ENCODE results near the gene KRTAP10-3. TPM values are rescaled to one million over a fixed set of nuclear protein-coding genes. Genes with fewer than 3 reads are reported as not detected.

The KRTAP10-3 gene
- total and polyA plus RNA-seq, 2 donors (not counting 1 experiment from before 2014, with no cell fraction given) = not detected

DNA sequence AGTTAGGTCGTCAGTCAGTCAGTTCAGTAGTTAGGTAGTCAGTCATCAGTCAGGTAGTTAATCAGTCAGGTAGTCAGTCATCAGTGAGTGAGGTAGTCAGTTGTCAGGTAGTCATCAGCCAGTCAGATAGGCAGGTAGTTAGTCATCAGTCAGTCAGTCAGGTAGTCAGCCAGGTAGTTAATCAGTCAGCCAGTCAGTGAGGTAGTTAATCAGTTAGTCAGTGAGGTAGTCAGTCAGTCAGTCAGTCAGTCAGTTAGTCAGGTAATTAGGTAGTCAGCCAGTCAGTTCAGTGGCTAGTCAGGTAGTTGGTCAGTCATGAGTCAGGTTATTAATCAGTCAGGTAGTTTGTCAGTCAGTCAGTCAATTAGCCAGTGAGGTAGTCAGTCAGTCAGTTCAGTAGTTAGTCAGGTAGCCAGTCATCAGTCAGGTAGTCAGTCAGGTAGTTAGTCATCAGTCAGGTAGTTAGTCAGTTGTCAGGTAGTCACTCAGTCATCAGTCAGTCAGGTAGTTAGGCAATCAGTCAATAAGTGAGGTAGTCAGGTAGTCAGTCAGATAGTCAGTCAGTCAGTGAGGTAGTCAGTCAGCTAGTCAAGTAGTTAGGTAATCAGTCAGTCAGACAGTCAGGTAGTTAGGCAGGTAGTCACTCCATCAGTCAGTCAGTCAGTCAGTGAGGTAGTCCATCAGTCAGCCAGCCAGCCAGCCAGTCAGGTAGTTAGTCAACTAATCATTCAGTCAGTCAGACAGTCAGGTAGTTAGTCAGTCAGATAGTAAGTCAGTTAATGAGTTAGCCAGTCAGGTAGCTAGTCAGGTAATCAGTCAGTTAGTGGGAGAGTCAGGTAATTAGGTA is 34.8 kb downstream of the KRTAP10-3 start:
- Histone ChIP-seq H2AFZ (ENCODE audit: low read length) (no peak overlapping the region), H4K20me1 (ENCODE audit: control insufficient read depth, extremely low read depth, insufficient read depth, low read length) (no peaks in the 10 kb centered on the region)

GRCh38 chr21:44522753-44523204 is 35.8 kb downstream of the KRTAP10-3 start:
- DNase-seq (ENCODE audit: low read depth in 2 of 2) = no peak
- H3K27ac ChIP-seq (ENCODE audit: insufficient read depth, low read length) = no peak overlapping the region
- no peak for TF ChIP-seq CTCF (conservative IDR thresholded peaks at IDR 0.05 in 1 of 2, IDR thresholded peaks at IDR 0.05 in 1 of 2; ENCODE audit: low read depth in 1 of 2, low read length in 2 of 2)
- no peak for TF ChIP-seq EZH2 (IDR thresholded peaks at IDR 0.05; ENCODE audit: low read length, missing control alignments)
- no peaks in the 10 kb centered on the region for H4K20me1 ChIP-seq (ENCODE audit: control insufficient read depth, extremely low read depth, insufficient read depth, low read length)
- H3K4me2 ChIP-seq (ENCODE audit: extremely low read depth, insufficient read depth, low read length) = no peak overlapping the region
- H3K4me3 ChIP-seq (replicated peaks in 1 of 4; ENCODE audit: control extremely low read depth in 1 of 4, insufficient read depth in 1 of 4, low read depth in 3 of 4, low read length in 4 of 4) = no peak overlapping the region
- no peaks in the 10 kb centered on the region for H3K27me3 ChIP-seq (ENCODE audit: control insufficient read depth, insufficient read depth, low read length)
- H3K79me2 ChIP-seq (ENCODE audit: control insufficient read depth, insufficient read depth, low read length) = no peaks in the 10 kb centered on the region
- no peaks in the 10 kb centered on the region for H3K4me1 ChIP-seq (ENCODE audit: control insufficient read depth, extremely low read depth, insufficient read depth, low read length)
- H3K9me3 ChIP-seq (ENCODE audit: control insufficient read depth, insufficient read depth, low read depth, low read length) = no peaks in the 10 kb centered on the region
- no peaks in the 10 kb centered on the region for H3K36me3 ChIP-seq (ENCODE audit: control insufficient read depth, insufficient read depth, low read length)
- H3K9ac ChIP-seq (ENCODE audit: insufficient read depth, low read length) = no peak overlapping the region
- H2AFZ ChIP-seq (ENCODE audit: low read length) = no peak overlapping the region

More for the DNA sequence above, 34.8 kb downstream of the KRTAP10-3 start:
- Histone ChIP-seq H3K27ac (ENCODE audit: insufficient read depth, low read length) (no peak overlapping the region), H3K4me1 (ENCODE audit: control insufficient read depth, extremely low read depth, insufficient read depth, low read length) (no peaks in the 10 kb centered on the region), H3K9ac (ENCODE audit: insufficient read depth, low read length) (no peak overlapping the region), H3K36me3 (ENCODE audit: control insufficient read depth, insufficient read depth, low read length) (no peaks in the 10 kb centered on the region), H3K27me3 (ENCODE audit: control insufficient read depth, insufficient read depth, low read length) (no peaks in the 10 kb centered on the region), H3K79me2 (ENCODE audit: control insufficient read depth, insufficient read depth, low read length) (no peaks in the 10 kb centered on the region), H3K9me3 (ENCODE audit: control insufficient read depth, insufficient read depth, low read depth, low read length) (no peaks in the 10 kb centered on the region), H3K4me3 (replicated peaks in 1 of 4; ENCODE audit: control extremely low read depth in 1 of 4, insufficient read depth in 1 of 4, low read depth in 3 of 4, low read length in 4 of 4) (no peak overlapping the region), H3K4me2 (ENCODE audit: extremely low read depth, insufficient read depth, low read length) (no peak overlapping the region)
- no peak for TF ChIP-seq EZH2 (IDR thresholded peaks at IDR 0.05; ENCODE audit: low read length, missing control alignments)
- TF ChIP-seq CTCF (conservative IDR thresholded peaks at IDR 0.05 in 1 of 2, IDR thresholded peaks at IDR 0.05 in 1 of 2; ENCODE audit: low read depth in 1 of 2, low read length in 2 of 2) = no peak
- DNase-seq (ENCODE audit: low read depth in 2 of 2) = no peak

- no peaks in the 10 kb centered on the region for H3K4me1 ChIP-seq (ENCODE audit: control insufficient read depth, extremely low read depth, insufficient read depth, low read length)
- no peaks in the 10 kb centered on the region for H3K27me3 ChIP-seq (ENCODE audit: control insufficient read depth, insufficient read depth, low read length)
- TF ChIP-seq EZH2 (IDR thresholded peaks at IDR 0.05; ENCODE audit: low read length, missing control alignments) (no peak), CTCF (conservative IDR thresholded peaks at IDR 0.05 in 1 of 2, IDR thresholded peaks at IDR 0.05 in 1 of 2; ENCODE audit: low read depth in 1 of 2, low read length in 2 of 2) (no peak)
- H3K36me3 ChIP-seq (ENCODE audit: control insufficient read depth, insufficient read depth, low read length) = no peaks in the 10 kb centered on the region
- no peak overlapping the region for H3K4me2 ChIP-seq (ENCODE audit: extremely low read depth, insufficient read depth, low read length)
- H3K27ac ChIP-seq (ENCODE audit: insufficient read depth, low read length) = no peak overlapping the region
- H2AFZ ChIP-seq (ENCODE audit: low read length) = no peak overlapping the region
- H3K9ac ChIP-seq (ENCODE audit: insufficient read depth, low read length) = no peak overlapping the region
- H3K9me3 ChIP-seq (ENCODE audit: control insufficient read depth, insufficient read depth, low read depth, low read length) = no peaks in the 10 kb centered on the region
- no peak for DNase-seq (ENCODE audit: low read depth in 2 of 2)
- H3K4me3 ChIP-seq (replicated peaks in 1 of 4; ENCODE audit: control extremely low read depth in 1 of 4, insufficient read depth in 1 of 4, low read depth in 3 of 4, low read length in 4 of 4) = no peak overlapping the region
- no peaks in the 10 kb centered on the region for H4K20me1 ChIP-seq (ENCODE audit: control insufficient read depth, extremely low read depth, insufficient read depth, low read length)
- no peaks in the 10 kb centered on the region for H3K79me2 ChIP-seq (ENCODE audit: control insufficient read depth, insufficient read depth, low read length)
Measured at GRCh38 chr21:44521928-44522752, 36.5 kb downstream of the KRTAP10-3 start.
